ENCODE measurements around the gene SLC36A2. TPM values are rescaled to one million over a fixed set of nuclear protein-coding genes. Genes with fewer than 3 reads are reported as not detected.

Gene SLC36A2
- total RNA-seq, 2 donors from 2014 or later = not detected

DNA sequence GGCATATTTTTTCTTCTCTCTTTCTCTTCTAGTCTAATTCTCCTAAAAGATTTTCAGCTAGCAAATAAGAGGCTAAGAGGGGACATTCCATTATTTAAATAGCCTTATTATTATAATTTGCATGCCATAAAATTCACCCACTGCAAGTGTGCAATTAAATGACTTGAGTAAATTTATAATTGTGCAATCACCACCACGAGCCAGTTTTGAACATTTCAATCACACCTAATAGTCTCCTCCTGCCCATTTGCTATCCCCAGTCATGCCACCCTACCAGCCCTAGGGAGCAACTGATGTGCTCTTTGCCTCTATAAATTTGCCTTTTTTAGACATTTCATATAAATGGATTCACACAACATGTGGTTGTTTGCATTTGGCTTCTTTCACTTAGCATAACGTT is 12.0 kb upstream of the SLC36A2 start:
- H3K27ac ChIP-seq = no peak overlapping the region
- no peaks in the 10 kb centered on the region for H3K4me1 ChIP-seq (ENCODE audit: control insufficient read depth in 1 of 2, low read depth in 2 of 2)
- no peaks in the 10 kb centered on the region for H3K9me3 ChIP-seq
- H3K36me3 ChIP-seq = no peaks in the 10 kb centered on the region
- TF ChIP-seq, protein P1, sequence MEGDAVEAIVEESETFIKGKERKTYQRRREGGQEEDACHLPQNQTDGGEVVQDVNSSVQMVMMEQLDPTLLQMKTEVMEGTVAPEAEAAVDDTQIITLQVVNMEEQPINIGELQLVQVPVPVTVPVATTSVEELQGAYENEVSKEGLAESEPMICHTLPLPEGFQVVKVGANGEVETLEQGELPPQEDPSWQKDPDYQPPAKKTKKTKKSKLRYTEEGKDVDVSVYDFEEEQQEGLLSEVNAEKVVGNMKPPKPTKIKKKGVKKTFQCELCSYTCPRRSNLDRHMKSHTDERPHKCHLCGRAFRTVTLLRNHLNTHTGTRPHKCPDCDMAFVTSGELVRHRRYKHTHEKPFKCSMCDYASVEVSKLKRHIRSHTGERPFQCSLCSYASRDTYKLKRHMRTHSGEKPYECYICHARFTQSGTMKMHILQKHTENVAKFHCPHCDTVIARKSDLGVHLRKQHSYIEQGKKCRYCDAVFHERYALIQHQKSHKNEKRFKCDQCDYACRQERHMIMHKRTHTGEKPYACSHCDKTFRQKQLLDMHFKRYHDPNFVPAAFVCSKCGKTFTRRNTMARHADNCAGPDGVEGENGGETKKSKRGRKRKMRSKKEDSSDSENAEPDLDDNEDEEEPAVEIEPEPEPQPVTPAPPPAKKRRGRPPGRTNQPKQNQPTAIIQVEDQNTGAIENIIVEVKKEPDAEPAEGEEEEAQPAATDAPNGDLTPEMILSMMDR (IDR thresholded peaks at IDR 0.05) = no peak
- ATAC-seq (ENCODE audit: insufficient number of reproducible peaks, low FRiP score, low read depth) = no peak
- no peak overlapping the region for H3K4me3 ChIP-seq
- DNase-seq (ENCODE audit: low spot score) = no peak
- H3K27me3 ChIP-seq (replicated peaks; ENCODE audit: insufficient read depth) = no peaks in the 10 kb centered on the region

DNA sequence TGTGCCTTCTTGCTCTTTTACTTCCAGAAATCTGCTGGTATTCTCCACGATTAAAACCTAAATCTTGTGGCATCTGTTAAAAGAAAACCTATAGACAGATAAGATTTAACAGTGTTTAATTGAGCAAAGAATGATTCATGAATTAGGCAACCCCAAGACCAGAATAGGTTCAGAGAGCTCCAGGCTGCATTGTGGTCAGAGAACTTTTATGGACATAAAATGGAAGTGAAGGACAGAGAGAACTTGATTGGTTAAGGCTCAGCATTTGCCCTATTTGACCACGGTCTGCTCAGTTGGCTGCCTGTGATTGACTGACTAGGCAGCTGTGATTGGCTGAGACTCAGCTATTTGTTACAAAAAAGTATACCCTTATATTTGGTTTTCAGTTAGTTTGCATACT is 10.4 kb upstream of the SLC36A2 start:
- TF ChIP-seq, protein P1 (IDR thresholded peaks at IDR 0.05) = no peak
- Histone ChIP-seq H3K4me3 (no peak overlapping the region), H3K36me3 (no peaks in the 10 kb centered on the region), H3K4me1 (ENCODE audit: control insufficient read depth in 1 of 2, low read depth in 2 of 2) (no peaks in the 10 kb centered on the region), H3K27me3 (replicated peaks; ENCODE audit: insufficient read depth) (no peaks in the 10 kb centered on the region), H3K27ac (no peak overlapping the region), H3K9me3 (no peaks in the 10 kb centered on the region)
- ATAC-seq (ENCODE audit: insufficient number of reproducible peaks, low FRiP score, low read depth) (no peak), DNase-seq (ENCODE audit: low spot score) (no peak)

DNA sequence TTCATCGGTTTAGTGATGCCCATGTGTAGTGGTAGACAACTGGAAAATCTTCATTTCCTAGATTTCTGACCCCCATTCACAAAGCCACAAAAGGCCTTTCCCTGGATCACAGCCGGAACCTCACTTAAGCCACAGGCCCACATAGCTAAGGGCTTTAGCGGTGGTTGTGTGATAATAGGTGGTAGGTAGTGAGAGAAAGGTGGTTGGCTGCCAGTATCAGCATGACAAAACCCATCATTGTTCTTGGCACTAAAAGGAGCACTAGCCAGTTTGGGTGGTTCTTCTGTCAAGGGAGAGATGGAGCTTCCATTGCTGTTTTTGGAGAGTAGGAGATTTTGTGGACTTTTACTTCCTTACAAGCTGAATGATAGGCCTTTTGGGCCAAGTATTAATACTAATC is 9.7 kb upstream of the SLC36A2 start:
- H3K27me3 ChIP-seq (replicated peaks; ENCODE audit: insufficient read depth) = no peaks in the 10 kb centered on the region
- H3K36me3 ChIP-seq = no peaks in the 10 kb centered on the region
- ATAC-seq (ENCODE audit: insufficient number of reproducible peaks, low FRiP score, low read depth) (no peak), DNase-seq (ENCODE audit: low spot score) (no peak)
- no peaks in the 10 kb centered on the region for H3K9me3 ChIP-seq
- TF ChIP-seq, protein P1 (IDR thresholded peaks at IDR 0.05) = no peak
- H3K4me1 ChIP-seq (ENCODE audit: control insufficient read depth in 1 of 2, low read depth in 2 of 2) = no peaks in the 10 kb centered on the region
- H3K27ac ChIP-seq = no peak overlapping the region
- no peak overlapping the region for H3K4me3 ChIP-seq

DNA sequence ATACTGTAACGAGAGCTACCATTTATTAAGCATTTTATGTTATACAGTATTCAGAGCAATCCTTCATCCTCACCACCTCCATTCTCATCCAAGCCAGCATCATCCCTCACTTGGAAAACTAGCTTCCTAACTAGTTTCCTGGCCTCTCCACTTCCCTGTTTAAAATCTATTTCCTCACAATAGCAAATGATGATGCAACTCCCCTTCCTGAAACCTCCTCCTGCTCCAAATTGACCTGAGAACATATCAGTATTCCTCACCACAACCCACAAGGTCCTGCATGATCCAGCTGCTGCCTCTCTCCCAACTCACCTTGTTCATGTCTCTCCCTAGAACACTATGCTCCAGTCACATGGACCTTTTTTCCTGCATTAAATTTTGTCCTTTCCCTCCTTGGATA is 4.3 kb upstream of the SLC36A2 start:
- ATAC-seq (ENCODE audit: insufficient number of reproducible peaks, low FRiP score, low read depth) (no peak), DNase-seq (ENCODE audit: low spot score) (no peak)
- Histone ChIP-seq H3K27ac (no peak overlapping the region), H3K36me3 (no peaks in the 10 kb centered on the region), H3K9me3 (no peaks in the 10 kb centered on the region), H3K4me1 (ENCODE audit: control insufficient read depth in 1 of 2, low read depth in 2 of 2) (no peaks in the 10 kb centered on the region), H3K27me3 (replicated peaks; ENCODE audit: insufficient read depth) (no peaks in the 10 kb centered on the region), H3K4me3 (no peak overlapping the region)
- TF ChIP-seq, protein P1 (IDR thresholded peaks at IDR 0.05) = no peak

DNA sequence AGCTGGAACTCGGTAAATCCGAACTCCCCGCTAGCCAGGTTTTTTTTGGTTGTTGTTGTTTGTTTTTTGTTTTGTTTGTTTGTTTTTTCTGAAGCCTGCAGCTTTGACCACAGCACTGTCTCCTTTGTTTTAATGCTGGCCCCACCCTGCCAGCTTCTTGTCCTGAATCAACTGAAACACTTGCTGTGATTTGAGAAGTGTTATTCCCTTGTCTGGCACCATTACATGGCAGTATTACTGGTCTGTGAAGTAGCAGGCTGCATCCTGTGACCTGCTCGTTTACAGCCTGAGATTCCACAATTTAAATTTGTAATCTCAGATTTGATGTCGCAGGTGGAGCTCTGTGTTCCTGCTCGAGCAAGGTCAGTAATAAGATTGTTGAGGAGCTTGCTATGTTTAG is 1.4 kb upstream of the SLC36A2 start:
- no peaks in the 10 kb centered on the region for H3K36me3 ChIP-seq
- no peak overlapping the region for H3K4me3 ChIP-seq
- ATAC-seq (ENCODE audit: insufficient number of reproducible peaks, low FRiP score, low read depth) (no peak), DNase-seq (ENCODE audit: low spot score) (no peak)
- no peaks in the 10 kb centered on the region for H3K27me3 ChIP-seq (replicated peaks; ENCODE audit: insufficient read depth)
- no peak overlapping the region for H3K27ac ChIP-seq
- peaks cover 0 to 8% of the 10 kb centered on the region in 2 donors for H3K4me1 ChIP-seq (ENCODE audit: control insufficient read depth in 1 of 2, low read depth in 2 of 2)
- no peaks in the 10 kb centered on the region for H3K9me3 ChIP-seq
- TF ChIP-seq, protein P1 (IDR thresholded peaks at IDR 0.05) = no peak

All from thoracic aorta (tissue), 2 donors.